Measurements from ENCODE around the gene ARNT2. TPM values are rescaled to one million over a fixed set of nuclear protein-coding genes. Genes with fewer than 3 reads are reported as not detected.

Gene ARNT2
- total RNA-seq, 1 experiment from 2014 or later, result 7.0 TPM

- Mint-ChIP-seq H3K27me3 (ENCODE audit: low read depth) (no peaks in the 10 kb centered on the region), H3K4me1 (no peaks in the 10 kb centered on the region), H3K9me3 (no peaks in the 10 kb centered on the region), H3K27ac (no peak overlapping the region), H3K4me3 (no peak overlapping the region), H3K36me3 (no peaks in the 10 kb centered on the region)
- no peak for DNase-seq (ENCODE audit: low spot score)
- POLR2A ChIA-PET, result no interaction called here
- no peak for ATAC-seq
- TF ChIP-seq ZBTB43 (CRISPR knock-in tag; IDR thresholded peaks at IDR 0.05) (no peak), CBFB (CRISPR knock-in tag; IDR thresholded peaks at IDR 0.05; ENCODE audit: low read depth) (no peak), CREM (CRISPR knock-in tag; IDR thresholded peaks at IDR 0.05) (no peak), NR1H2 (CRISPR knock-in tag; IDR thresholded peaks at IDR 0.05) (no peak), NFYB (CRISPR knock-in tag; conservative IDR thresholded peaks at IDR 0.05; ENCODE audit: low read depth) (no peak), NR3C1 (CRISPR knock-in tag; conservative IDR thresholded peaks at IDR 0.05; ENCODE audit: low read depth) (no peak)
- CTCF ChIA-PET, result no interaction called here
These were observed 145.5 kb downstream of the ARNT2 start for GRCh38 chr15:80549654-80550053.

GRCh38 chr15:80550219-80550907 lies 146.2 kb downstream of the ARNT2 start:
- Mint-ChIP-seq H3K4me3 (no peak overlapping the region), H3K27me3 (ENCODE audit: low read depth) (no peaks in the 10 kb centered on the region), H3K36me3 (no peaks in the 10 kb centered on the region), H3K9me3 (no peaks in the 10 kb centered on the region), H3K4me1 (no peaks in the 10 kb centered on the region), H3K27ac (no peak overlapping the region)
- TF ChIP-seq ZNF396 (CRISPR knock-in tag; IDR thresholded peaks at IDR 0.05; ENCODE audit: borderline replicate concordance) (no peak), SMAD4 (CRISPR knock-in tag; IDR thresholded peaks at IDR 0.05) (no peak), ZNF317 (CRISPR knock-in tag; IDR thresholded peaks at IDR 0.05; ENCODE audit: borderline replicate concordance, low read depth) (no peak), ZBTB43 (CRISPR knock-in tag; IDR thresholded peaks at IDR 0.05) (no peak)
- ChIA-PET CTCF (no interaction called here), POLR2A (no interaction called here)
- no peak for ATAC-seq
- DNase-seq (ENCODE audit: low spot score), result no peak

- no peaks in the 10 kb centered on the region for H3K36me3 Mint-ChIP-seq
- no peaks in the 10 kb centered on the region for H3K27me3 Mint-ChIP-seq (ENCODE audit: low read depth)
- no peak for ATAC-seq
- POLR2A ChIA-PET, result no interaction called here
- H3K4me3 Mint-ChIP-seq, result no peak overlapping the region
- CTCF ChIA-PET, result no interaction called here
- no peaks in the 10 kb centered on the region for H3K4me1 Mint-ChIP-seq
- no peak overlapping the region for H3K27ac Mint-ChIP-seq
- DNase-seq (ENCODE audit: low spot score), result no peak
- no peaks in the 10 kb centered on the region for H3K9me3 Mint-ChIP-seq
- TF ChIP-seq CREB1 (CRISPR knock-in tag; IDR thresholded peaks at IDR 0.05) (no peak), ARID4B (CRISPR knock-in tag; IDR thresholded peaks at IDR 0.05; ENCODE audit: borderline replicate concordance) (no peak), NFATC4 (CRISPR knock-in tag; IDR thresholded peaks at IDR 0.05) (no peak), AFF4 (CRISPR knock-in tag; IDR thresholded peaks at IDR 0.05; ENCODE audit: borderline replicate concordance) (no peak), ZNF532 (CRISPR knock-in tag; IDR thresholded peaks at IDR 0.05; ENCODE audit: borderline replicate concordance) (no peak), SMAD4 (CRISPR knock-in tag; IDR thresholded peaks at IDR 0.05) (no peak)
These were observed 146.7 kb downstream of the ARNT2 start for GRCh38 chr15:80550908-80551260.
